LNCAP (cell line): ENCODE results near the gene ZNF536.

ENCODE experiments used
- CTCF ChIP-seq: fragments of 450-650 bp; IDR thresholded peaks from 2 replicates; pipeline ENCODE4 v1.5.1; 2017; ENCODE audit warnings: mild to moderate bottlenecking

ZNF536 gene

DNA sequence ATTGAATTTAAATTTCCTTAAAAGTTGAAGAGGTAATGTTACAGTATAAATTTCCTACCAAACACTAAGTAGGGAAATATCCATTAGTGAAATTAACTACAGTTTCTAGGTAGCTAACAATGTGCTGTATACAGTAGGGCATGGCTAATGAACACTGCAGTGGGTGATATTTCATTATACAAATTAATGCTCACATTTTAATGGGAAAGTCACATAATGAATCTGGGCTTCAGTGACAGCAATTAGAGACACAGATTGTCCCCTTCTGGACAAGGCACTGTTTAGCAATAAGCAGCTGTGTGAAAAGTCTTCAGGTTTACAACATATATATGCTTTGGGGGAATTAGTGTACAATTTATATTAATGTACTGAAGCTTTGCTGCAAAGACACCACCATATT, 169.4 kb downstream of the ZNF536 start:
- TF ChIP-seq CTCF = no peak

- TF ChIP-seq CTCF = no peak
Measured at GRCh38 chr19:30543243-30543945, 171.2 kb downstream of the ZNF536 start.

DNA sequence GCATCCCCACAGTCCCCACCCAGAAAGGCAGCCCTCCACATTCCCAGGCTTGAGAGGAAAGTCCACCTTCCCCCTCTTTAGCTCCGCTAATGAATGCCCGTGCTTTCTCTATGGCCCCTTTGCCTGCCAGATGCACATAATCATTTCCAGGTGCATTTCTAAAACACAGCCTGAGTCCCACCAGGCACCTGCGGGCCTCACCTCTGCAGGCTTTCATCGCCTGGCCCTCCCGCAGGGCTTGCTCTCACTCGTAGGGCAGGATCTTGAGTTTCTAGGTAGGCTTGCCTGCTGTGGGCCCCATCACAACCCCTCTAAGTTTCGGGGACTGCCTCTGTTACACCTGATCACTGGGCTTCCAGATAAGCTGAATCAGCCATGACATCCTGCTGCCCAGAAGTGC, 173.6 kb downstream of the ZNF536 start:
- TF ChIP-seq CTCF = no peak

DNA sequence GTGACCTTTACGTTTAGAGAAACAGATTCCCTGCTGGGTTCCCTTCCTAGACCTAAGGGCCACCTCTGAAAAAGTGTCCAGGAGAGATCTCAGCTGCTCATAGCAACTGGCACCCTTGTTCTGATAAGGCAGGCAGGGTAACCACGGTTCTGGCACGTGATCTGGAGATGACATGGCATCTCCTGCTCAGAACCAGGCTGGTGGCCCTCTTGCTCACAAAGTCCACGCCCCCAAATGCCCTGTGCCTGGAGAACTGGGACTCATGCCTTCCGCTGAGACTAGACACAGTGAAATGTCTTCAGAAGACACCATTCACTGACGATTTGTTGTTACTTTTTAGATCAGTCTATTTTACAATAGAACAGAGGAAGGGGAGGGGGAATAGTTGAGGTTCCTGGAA, 174.1 kb downstream of the ZNF536 start:
- TF ChIP-seq CTCF = no peak

- no peak for TF ChIP-seq CTCF
Measured at GRCh38 chr19:30547246-30547645, 175.1 kb downstream of the ZNF536 start.

GRCh38 chr19:30549151-30549550, 177.0 kb downstream of the ZNF536 start:
- TF ChIP-seq CTCF = no peak

DNA sequence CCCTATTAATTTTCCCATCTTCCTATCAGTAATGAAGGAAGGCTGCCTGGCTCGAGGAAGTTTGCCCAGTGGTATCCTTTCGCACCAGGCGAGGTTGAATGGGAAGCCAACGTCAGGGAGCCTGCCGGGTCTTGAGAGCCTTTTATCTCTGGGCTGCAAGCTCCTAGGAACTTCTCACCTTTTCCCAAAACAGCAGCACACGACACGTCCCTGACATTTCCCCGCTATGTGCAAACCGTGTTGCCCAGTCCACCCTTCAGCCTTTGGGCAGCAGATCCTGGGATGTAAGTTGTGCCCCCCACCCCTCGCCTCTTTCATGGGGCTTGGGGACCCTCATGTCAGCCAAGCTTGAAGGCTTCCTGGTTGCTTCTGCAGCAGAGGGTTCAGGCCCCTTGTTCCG, 179.1 kb downstream of the ZNF536 start:
- TF ChIP-seq CTCF = no peak

GRCh38 chr19:30552593-30552992, 180.4 kb downstream of the ZNF536 start:
- TF ChIP-seq CTCF = no peak
